Hematopoietic multipotent progenitor cell treated with erythropoietin and hydrocortisone succinate and interleukin-3 and kit ligand, for 8 days (in vitro differentiated cells): ENCODE results near the gene BAIAP3.

Experiments
- DNase-seq: peaks from one replicate; pipeline ENCODE4 v3.0.0-alpha.2; 2015

The BAIAP3 gene

GRCh38 chr16:1395444-1396031, 62.1 kb downstream of the BAIAP3 start:
- no peak for DNase-seq

- no peak for DNase-seq
These were observed 64.3 kb downstream of the BAIAP3 start for GRCh38 chr16:1397779-1398178.

GRCh38 chr16:1398351-1398750, 64.9 kb downstream of the BAIAP3 start:
- DNase-seq, result no peak
